Lower lobe of right lung (tissue), 2 donors: Measurements from ENCODE around the gene RELN. TPM values are rescaled to one million over a fixed set of nuclear protein-coding genes. Genes with fewer than 3 reads are reported as not detected.

Source experiments
- ATAC-seq, 2 donors: fragments of 200-7000 bp; cut with Tn5 transposase; one replicate each; pipeline ENCODE4 v1.9.1; 2020 to 2022; ENCODE audit warnings: mild to moderate bottlenecking in 2 of 2, moderate library complexity in 2 of 2
- DNase-seq: peaks from one replicate; pipeline ENCODE4 v3.0.0-alpha.2; 2020
- H3K27ac ChIP-seq: fragments of 200-600 bp; one replicate; pipeline ENCODE4 v1.8.0; 2022
- H3K27me3 ChIP-seq: fragments of 200-600 bp; one replicate; pipeline ENCODE4 v1.8.0; 2022; ENCODE audit warnings: low read depth
- H3K36me3 ChIP-seq: fragments of 200-600 bp; one replicate; pipeline ENCODE4 v1.8.0; 2022; ENCODE audit warnings: mild to moderate bottlenecking
- H3K4me1 ChIP-seq: fragments of 200-600 bp; one replicate; pipeline ENCODE4 v1.8.0; 2022
- H3K4me3 ChIP-seq: fragments of 200-600 bp; one replicate; pipeline ENCODE4 v1.8.0; 2022; ENCODE audit warnings: mild to moderate bottlenecking
- H3K9me3 ChIP-seq: fragments of 200-600 bp; one replicate; pipeline ENCODE4 v1.8.0; 2022
- intact Hi-C: fragments of 100-400 bp; cut with DNase I; formaldehyde crosslinking; loops from one replicate; pipeline ENCODE4 v1.11.0; 2022
- total RNA-seq: library from RNA; stranded (reverse); fragmentation: NEBNext Ultra II Directional; extraction: Animal tissue kit (Norgen Biotek cat#: 25700); gene quantifications from one replicate; pipeline ENCODE4 v1.2.1, GENCODE V29; 2021
- TF ChIP-seq, protein P1 (sequence below): fragments of 200-600 bp; IDR thresholded peaks from one replicate; pipeline ENCODE4 v1.8.0; 2022; ENCODE audit warnings: antibody characterized with exemption, mild to moderate bottlenecking
- donor health status: DM: no; HTN: yes; CAD: no; lungs with severe emphysema.

RELN gene
- total RNA-seq, 1 donor from 2014 or later = 3.7 TPM

DNA sequence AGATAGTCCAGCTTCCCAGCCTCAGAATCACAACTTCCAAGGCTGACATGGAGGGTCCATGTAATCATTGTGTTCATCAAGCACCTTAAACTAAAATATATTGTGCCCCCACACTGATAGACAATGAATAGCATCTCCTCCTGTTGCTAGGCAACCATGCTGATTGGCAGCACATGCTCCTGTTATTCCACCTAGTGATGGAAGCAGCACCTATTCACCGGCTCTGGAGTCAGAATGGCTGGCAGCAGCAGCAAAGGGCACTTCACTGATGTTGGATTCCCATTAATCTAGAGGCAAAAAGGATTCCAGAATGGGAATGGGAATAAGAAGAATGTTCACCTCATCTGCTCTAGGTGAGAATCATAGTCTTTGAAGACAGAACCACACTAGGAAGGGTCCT is 55.0 kb downstream of the RELN start:
- Histone ChIP-seq H3K27me3 (no peaks in the 10 kb centered on the region), H3K36me3 (no peaks in the 10 kb centered on the region), H3K4me1 (no peaks in the 10 kb centered on the region), H3K27ac (no peak overlapping the region), H3K9me3 (no peaks in the 10 kb centered on the region), H3K4me3 (no peak overlapping the region)
- DNase-seq (no peak), ATAC-seq (no peak)
- intact Hi-C loops = no loop called here
- TF ChIP-seq, protein P1, sequence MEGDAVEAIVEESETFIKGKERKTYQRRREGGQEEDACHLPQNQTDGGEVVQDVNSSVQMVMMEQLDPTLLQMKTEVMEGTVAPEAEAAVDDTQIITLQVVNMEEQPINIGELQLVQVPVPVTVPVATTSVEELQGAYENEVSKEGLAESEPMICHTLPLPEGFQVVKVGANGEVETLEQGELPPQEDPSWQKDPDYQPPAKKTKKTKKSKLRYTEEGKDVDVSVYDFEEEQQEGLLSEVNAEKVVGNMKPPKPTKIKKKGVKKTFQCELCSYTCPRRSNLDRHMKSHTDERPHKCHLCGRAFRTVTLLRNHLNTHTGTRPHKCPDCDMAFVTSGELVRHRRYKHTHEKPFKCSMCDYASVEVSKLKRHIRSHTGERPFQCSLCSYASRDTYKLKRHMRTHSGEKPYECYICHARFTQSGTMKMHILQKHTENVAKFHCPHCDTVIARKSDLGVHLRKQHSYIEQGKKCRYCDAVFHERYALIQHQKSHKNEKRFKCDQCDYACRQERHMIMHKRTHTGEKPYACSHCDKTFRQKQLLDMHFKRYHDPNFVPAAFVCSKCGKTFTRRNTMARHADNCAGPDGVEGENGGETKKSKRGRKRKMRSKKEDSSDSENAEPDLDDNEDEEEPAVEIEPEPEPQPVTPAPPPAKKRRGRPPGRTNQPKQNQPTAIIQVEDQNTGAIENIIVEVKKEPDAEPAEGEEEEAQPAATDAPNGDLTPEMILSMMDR = no peak

DNA sequence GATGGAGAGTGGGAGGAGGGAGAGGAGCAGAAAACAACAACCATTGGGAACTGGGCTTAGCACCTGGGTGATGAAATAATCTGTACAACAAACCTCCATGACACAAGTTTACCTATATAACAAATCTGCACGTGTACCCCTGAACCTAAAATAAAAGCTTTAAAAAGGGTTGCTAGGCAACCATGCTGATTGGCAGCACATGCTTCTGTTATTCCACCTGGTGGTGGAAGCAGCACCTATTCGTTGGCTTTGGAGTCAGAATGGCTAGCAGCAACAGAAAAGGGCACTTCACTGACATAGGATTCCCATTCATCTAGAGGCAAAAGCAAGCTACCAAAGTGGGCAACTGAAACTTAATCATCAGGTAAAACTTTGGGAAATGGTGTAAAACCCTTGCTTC is 57.1 kb downstream of the RELN start:
- Histone ChIP-seq H3K4me1 (no peaks in the 10 kb centered on the region), H3K4me3 (no peak overlapping the region), H3K27me3 (no peaks in the 10 kb centered on the region), H3K36me3 (no peaks in the 10 kb centered on the region), H3K9me3 (no peaks in the 10 kb centered on the region), H3K27ac (no peak overlapping the region)
- TF ChIP-seq, protein P1 = no peak
- intact Hi-C loops = no loop called here
- ATAC-seq = no peak
- no peak for DNase-seq

DNA sequence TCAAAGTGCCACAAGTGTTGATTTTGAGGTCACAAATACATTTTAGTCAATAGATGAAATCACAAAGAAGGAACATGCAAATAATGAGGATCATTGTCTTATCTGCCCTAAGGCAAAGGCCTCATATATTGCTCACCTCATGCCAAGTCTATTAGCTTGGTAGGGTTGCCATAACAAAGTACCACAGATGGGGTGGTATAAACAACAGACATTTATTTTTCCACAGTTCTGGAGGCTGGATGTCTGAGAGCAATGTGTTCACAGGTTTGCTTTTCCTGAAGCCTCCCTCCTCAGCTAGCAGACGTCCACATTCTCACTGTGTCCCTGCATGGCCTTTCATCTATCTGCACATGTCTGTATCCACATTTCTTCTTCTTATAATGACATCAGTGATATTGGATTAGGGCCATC is 59.6 kb downstream of the RELN start:
- no peak overlapping the region for H3K4me3 ChIP-seq
- no peaks in the 10 kb centered on the region for H3K27me3 ChIP-seq
- ATAC-seq = no peak
- no peaks in the 10 kb centered on the region for H3K9me3 ChIP-seq
- no peak overlapping the region for H3K27ac ChIP-seq
- TF ChIP-seq, protein P1 = no peak
- no peaks in the 10 kb centered on the region for H3K4me1 ChIP-seq
- no peaks in the 10 kb centered on the region for H3K36me3 ChIP-seq
- intact Hi-C loops = no loop called here
- DNase-seq = no peak

DNA sequence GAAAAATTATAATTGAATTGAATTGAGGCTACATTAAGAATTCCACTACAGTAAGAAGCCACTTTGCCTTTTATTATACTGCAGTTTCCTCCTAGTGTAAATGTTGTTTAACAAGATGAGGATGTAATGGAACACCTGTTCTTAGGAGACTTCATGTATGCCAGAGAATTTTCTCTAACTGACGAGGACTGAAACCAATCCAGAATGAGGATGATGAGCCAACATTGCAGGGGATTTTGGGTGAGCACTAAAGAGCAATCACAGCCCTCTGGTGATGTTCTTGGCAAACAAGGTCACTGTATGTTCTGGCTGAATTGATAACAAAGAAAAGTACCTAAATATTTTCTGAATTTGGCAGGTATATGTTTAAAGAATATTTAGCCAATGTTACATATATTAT is 60.9 kb downstream of the RELN start:
- no peaks in the 10 kb centered on the region for H3K9me3 ChIP-seq
- H3K4me3 ChIP-seq = no peak overlapping the region
- no peaks in the 10 kb centered on the region for H3K36me3 ChIP-seq
- H3K27me3 ChIP-seq = no peaks in the 10 kb centered on the region
- H3K4me1 ChIP-seq = no peaks in the 10 kb centered on the region
- intact Hi-C loops = no loop called here
- ATAC-seq = no peak
- TF ChIP-seq, protein P1 = no peak
- no peak overlapping the region for H3K27ac ChIP-seq
- DNase-seq = no peak

DNA sequence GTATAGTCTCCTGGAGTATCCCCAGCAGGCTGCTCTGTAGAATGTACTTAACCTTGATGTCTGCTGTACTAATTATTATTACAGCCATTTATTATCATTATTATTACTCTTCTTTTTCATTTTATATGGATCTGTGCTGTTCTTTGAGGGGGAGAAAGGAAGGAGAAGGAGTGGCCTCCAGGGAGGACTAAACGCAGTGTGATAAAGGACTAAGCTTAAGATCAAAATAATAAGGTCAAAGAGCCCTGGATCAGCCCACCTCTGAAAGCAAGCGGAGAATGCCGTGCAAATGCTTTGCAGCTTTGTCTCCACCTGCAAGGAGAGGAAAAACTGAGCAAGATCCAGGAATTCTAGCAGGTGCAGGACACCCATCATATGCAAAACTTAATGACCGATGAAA is 65.3 kb downstream of the RELN start:
- no peaks in the 10 kb centered on the region for H3K9me3 ChIP-seq
- H3K4me1 ChIP-seq = no peaks in the 10 kb centered on the region
- H3K27me3 ChIP-seq = no peaks in the 10 kb centered on the region
- no peak overlapping the region for H3K4me3 ChIP-seq
- TF ChIP-seq, protein P1 = no peak
- H3K36me3 ChIP-seq = no peaks in the 10 kb centered on the region
- H3K27ac ChIP-seq = no peak overlapping the region
- DNase-seq = no peak
- intact Hi-C loops = no loop called here
- no peak for ATAC-seq

DNA sequence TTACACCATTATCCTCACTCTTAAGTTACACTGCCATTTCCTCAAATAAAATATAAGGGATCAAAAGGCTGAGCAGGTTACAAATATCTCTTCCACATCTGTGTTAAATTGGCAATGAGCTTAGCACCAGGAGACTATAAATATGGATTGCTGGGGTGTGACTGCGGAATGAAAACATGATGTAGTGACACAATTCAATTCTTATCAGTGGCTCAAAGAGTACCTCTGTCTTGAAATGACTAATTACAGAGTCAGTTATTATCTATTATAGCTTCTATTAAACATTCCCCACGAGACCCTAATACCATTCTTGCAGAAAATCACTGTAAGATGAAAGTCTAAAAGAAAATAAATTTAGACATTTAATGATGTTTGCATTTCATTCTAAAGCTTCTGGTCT is 67.1 kb downstream of the RELN start:
- no peak for DNase-seq
- H3K27ac ChIP-seq = no peak overlapping the region
- H3K4me3 ChIP-seq = no peak overlapping the region
- TF ChIP-seq, protein P1 = no peak
- intact Hi-C loops = no loop called here
- no peaks in the 10 kb centered on the region for H3K36me3 ChIP-seq
- no peaks in the 10 kb centered on the region for H3K4me1 ChIP-seq
- H3K9me3 ChIP-seq = no peaks in the 10 kb centered on the region
- H3K27me3 ChIP-seq = no peaks in the 10 kb centered on the region
- ATAC-seq = no peak
